Bronchial epithelial cell (primary cell): ENCODE results near the gene ATXN7L3B. TPM values are rescaled to one million over a fixed set of nuclear protein-coding genes. Genes with fewer than 3 reads are reported as not detected.

ENCODE experiments used
- DNase-seq: peaks from one replicate; pipeline ENCODE4 v3.0.0-alpha.2; 2010; ENCODE audit warnings: low read depth
- FAIRE-seq: peaks from 2 replicates; lab custom pipeline; 2011; peaks lifted over from hg19 to GRCh38; lab: Jason Lieb, UNC
- H3K27me3 ChIP-seq: 2 replicates; pipeline ENCODE4 v1.5.1; 2011; ENCODE audit warnings: low read length; ENCODE audit not compliant: control insufficient read depth, insufficient read depth
- H3K36me3 ChIP-seq: 2 replicates; pipeline ENCODE4 v1.5.1; 2011; ENCODE audit warnings: low read length; ENCODE audit not compliant: control insufficient read depth, insufficient read depth
- H3K4me3 ChIP-seq: 2 replicates; pipeline ENCODE4 v1.5.1; 2011; ENCODE audit warnings: mild to moderate bottlenecking, low read depth, low read length, control low read depth
- total RNA-seq: library from RNA; depleted of rRNA; stranded (reverse); fragments of >200 nt; gene quantifications from 2 replicates; pipeline ENCODE4 v1.2.1, GENCODE V29; 2014
- TF ChIP-seq, protein P1 (sequence below): IDR thresholded peaks from 2 replicates; pipeline ENCODE4 v1.5.1; 2011; ENCODE audit warnings: mild to moderate bottlenecking, moderate library complexity, low read length, control low read depth, inconsistent platforms; ENCODE audit not compliant: insufficient read depth, severe bottlenecking

Gene ATXN7L3B
- total RNA-seq, 1 donor from 2014 or later: 25.5 TPM

DNA sequence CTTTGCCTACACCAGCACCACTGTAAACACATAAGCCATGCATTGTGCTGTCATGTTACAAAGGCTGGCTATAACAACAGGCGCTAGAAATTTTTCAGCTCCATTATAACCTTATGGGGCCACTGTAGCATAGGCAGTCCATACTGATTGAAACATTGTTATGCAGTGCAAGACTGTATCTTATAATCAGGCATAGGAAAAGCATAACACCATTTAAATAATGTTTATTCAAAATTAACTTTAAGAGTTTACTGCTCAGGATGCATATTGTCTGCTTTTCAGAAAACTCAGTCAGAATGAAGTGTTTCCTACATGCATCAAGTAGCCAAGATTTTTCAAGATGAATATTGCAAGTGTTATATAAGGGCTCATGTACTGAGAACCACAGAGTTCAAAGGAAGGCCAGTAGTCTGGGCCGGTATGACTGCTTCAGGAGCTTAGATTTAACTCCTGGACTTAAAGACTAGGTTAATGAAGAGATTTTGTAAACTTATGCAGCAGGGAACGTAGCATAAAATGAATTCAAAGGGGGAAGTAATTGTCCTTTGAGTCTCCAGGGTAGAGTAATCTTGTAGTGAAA, 46.9 kb downstream of the ATXN7L3B start:
- no peaks in the 10 kb centered on the region for H3K27me3 ChIP-seq
- DNase-seq: no peak
- H3K36me3 ChIP-seq: no peaks in the 10 kb centered on the region
- H3K4me3 ChIP-seq: no peak overlapping the region
- TF ChIP-seq, protein P1, sequence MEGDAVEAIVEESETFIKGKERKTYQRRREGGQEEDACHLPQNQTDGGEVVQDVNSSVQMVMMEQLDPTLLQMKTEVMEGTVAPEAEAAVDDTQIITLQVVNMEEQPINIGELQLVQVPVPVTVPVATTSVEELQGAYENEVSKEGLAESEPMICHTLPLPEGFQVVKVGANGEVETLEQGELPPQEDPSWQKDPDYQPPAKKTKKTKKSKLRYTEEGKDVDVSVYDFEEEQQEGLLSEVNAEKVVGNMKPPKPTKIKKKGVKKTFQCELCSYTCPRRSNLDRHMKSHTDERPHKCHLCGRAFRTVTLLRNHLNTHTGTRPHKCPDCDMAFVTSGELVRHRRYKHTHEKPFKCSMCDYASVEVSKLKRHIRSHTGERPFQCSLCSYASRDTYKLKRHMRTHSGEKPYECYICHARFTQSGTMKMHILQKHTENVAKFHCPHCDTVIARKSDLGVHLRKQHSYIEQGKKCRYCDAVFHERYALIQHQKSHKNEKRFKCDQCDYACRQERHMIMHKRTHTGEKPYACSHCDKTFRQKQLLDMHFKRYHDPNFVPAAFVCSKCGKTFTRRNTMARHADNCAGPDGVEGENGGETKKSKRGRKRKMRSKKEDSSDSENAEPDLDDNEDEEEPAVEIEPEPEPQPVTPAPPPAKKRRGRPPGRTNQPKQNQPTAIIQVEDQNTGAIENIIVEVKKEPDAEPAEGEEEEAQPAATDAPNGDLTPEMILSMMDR: no peak
- no peak for FAIRE-seq

DNA sequence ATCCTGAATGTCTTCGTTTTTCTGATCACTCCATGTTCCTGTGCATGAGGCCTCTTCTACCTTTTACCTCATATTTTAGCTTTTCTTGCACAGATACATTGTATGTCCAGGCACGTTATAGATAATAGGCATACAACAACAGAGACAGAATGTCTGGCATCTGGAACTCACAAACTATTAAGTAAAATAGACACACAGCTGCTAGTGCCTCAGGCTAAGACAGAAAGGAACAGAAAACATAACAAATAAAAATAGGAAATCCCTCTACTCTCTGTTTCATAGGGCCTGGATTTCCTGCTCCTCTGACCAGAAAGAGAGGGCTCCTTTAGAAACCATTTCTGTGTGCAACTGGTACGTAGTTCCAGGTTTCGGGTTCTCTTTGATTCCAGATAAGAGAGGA, 48.6 kb downstream of the ATXN7L3B start:
- TF ChIP-seq, protein P1: no peak
- no peak for FAIRE-seq

More for the DNA sequence above, 48.6 kb downstream of the ATXN7L3B start:
- DNase-seq: no peak
- Histone ChIP-seq H3K36me3 (no peaks in the 10 kb centered on the region), H3K4me3 (no peak overlapping the region), H3K27me3 (no peaks in the 10 kb centered on the region)
